Measurements from ENCODE around the gene SHOC2. TPM values are rescaled to one million over a fixed set of nuclear protein-coding genes. Genes with fewer than 3 reads are reported as not detected.

SHOC2 gene
- total and polyA plus RNA-seq, 8 donors = 8.4 to 39.8 (median 24.0) TPM

- H3K4me3 ChIP-seq = no peak overlapping the region
- intact Hi-C loops (cut with DNase I) = no loop called here
- no peaks in the 10 kb centered on the region for H3K9me3 ChIP-seq
- no peak for TF ChIP-seq CTCF (IDR thresholded peaks at IDR 0.05)
- H3K36me3 ChIP-seq = no peaks in the 10 kb centered on the region
- FAIRE-seq (peak; percentile 29), ATAC-seq (peak in 3 of 4 donors; percentile 35 to 57 (median 52)), DNase-seq (no peak)
- WGBS, 2 donors = 15 to 30% methylated on average over 1 of the region's 1 CpG
- H3K27me3 ChIP-seq = no peaks in the 10 kb centered on the region
- no peak overlapping the region for H3K27ac ChIP-seq
- H3K4me1 ChIP-seq = peaks cover 9 to 35% (median 26%) of the 10 kb centered on the region in 3 donors
Measured at GRCh38 chr10:110932505-110933180, 13.2 kb downstream of the SHOC2 start.

GRCh38 chr10:110936757-110937156 lies 17.4 kb downstream of the SHOC2 start:
- ATAC-seq (no peak), DNase-seq (peak in 1 of 6 donors; percentile 35), FAIRE-seq (no peak)
- no peaks in the 10 kb centered on the region for H3K36me3 ChIP-seq
- no peak for TF ChIP-seq CTCF (IDR thresholded peaks at IDR 0.05)
- H3K9me3 ChIP-seq = no peaks in the 10 kb centered on the region
- H3K27me3 ChIP-seq = no peaks in the 10 kb centered on the region
- intact Hi-C loops (cut with DNase I) = no loop called here
- WGBS, 2 donors = 97 to 98% methylated on average over 18 of the region's 18 CpGs
- H3K4me3 ChIP-seq = no peak overlapping the region
- H3K4me1 ChIP-seq = peaks cover 7 to 16% (median 15%) of the 10 kb centered on the region in 3 donors
- no peak overlapping the region for H3K27ac ChIP-seq

GRCh38 chr10:110939419-110939818 lies 20.0 kb downstream of the SHOC2 start:
- ATAC-seq = no peak
- no peak overlapping the region for H3K27ac ChIP-seq
- intact Hi-C loops (cut with DNase I) = no loop called here
- no peak for DNase-seq
- no peak for TF ChIP-seq CTCF (IDR thresholded peaks at IDR 0.05)
- WGBS, 2 donors = 94% methylated on average over 4 of the region's 4 CpGs
- no peaks in the 10 kb centered on the region for H3K9me3 ChIP-seq
- no peaks in the 10 kb centered on the region for H3K27me3 ChIP-seq
- H3K4me1 ChIP-seq = peaks cover 0 to 3% (median 0%) of the 10 kb centered on the region in 3 donors
- no peak for FAIRE-seq
- no peaks in the 10 kb centered on the region for H3K36me3 ChIP-seq
- no peak overlapping the region for H3K4me3 ChIP-seq

GRCh38 chr10:110944792-110945396 lies 25.5 kb downstream of the SHOC2 start:
- Histone ChIP-seq H3K27ac (no peak overlapping the region), H3K4me1 (peaks cover 0 to 15% (median 0%) of the 10 kb centered on the region in 3 donors), H3K36me3 (no peaks in the 10 kb centered on the region), H3K9me3 (no peaks in the 10 kb centered on the region), H3K27me3 (no peaks in the 10 kb centered on the region), H3K4me3 (no peak overlapping the region)
- DNase-seq = no peak
- intact Hi-C loops (cut with DNase I) = no loop called here
- WGBS, 2 donors = 83 to 88% methylated on average over 5 of the region's 5 CpGs
- no peak for TF ChIP-seq CTCF (IDR thresholded peaks at IDR 0.05)
- FAIRE-seq = no peak
- peak in 1 of 4 donors; percentile 52 for ATAC-seq

GRCh38 chr10:110946496-110946895 lies 27.1 kb downstream of the SHOC2 start:
- H3K4me1 ChIP-seq = peaks cover 0 to 15% (median 0%) of the 10 kb centered on the region in 3 donors
- H3K9me3 ChIP-seq = no peaks in the 10 kb centered on the region
- ATAC-seq (no peak), FAIRE-seq (no peak), DNase-seq (no peak)
- 91% methylated on average over 1 of the region's 1 CpG for WGBS, 2 donors
- H3K36me3 ChIP-seq = no peaks in the 10 kb centered on the region
- TF ChIP-seq CTCF (IDR thresholded peaks at IDR 0.05) = no peak
- H3K27me3 ChIP-seq = no peaks in the 10 kb centered on the region
- no peak overlapping the region for H3K4me3 ChIP-seq
- no peak overlapping the region for H3K27ac ChIP-seq
- intact Hi-C loops (cut with DNase I) = no loop called here

All from pancreas (tissue), 10 donors.